GM19025 (cell line): Measurements from ENCODE around the gene RIMS1.
"Not testable (repeated sequence)": the region's sequence is repeated elsewhere in the genome, so short reads cannot be mapped to it uniquely, and the experiment has no call there.

Source experiments
- ATAC-seq: cut with Tn5 transposase; IDR thresholded peaks from one replicate; pipeline ENCODE4 v1.9.1; 2021; ENCODE audit warnings: mild to moderate bottlenecking, low read depth, moderate library complexity; ENCODE audit not compliant: unreplicated experiment

The RIMS1 gene

DNA sequence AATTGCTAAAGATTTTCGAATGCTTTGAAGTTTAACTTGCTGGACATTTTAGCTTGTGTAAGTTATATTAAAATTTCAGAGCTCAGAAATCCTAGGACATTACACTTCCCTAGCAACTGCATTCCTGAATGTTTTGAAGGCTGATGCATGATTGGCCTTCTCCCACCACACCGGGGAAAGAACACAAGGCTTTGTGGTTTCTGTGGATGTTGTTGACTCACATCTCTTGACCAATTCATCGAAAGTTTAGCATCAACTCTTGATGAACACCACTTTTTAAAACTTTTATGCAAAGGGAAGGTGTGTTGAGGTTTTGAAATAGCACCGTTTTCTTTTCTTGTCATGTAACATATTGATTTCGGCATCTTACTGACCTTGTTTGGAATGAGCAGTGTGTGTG, 81.1 kb downstream of the RIMS1 start:
- ATAC-seq, result no peak

DNA sequence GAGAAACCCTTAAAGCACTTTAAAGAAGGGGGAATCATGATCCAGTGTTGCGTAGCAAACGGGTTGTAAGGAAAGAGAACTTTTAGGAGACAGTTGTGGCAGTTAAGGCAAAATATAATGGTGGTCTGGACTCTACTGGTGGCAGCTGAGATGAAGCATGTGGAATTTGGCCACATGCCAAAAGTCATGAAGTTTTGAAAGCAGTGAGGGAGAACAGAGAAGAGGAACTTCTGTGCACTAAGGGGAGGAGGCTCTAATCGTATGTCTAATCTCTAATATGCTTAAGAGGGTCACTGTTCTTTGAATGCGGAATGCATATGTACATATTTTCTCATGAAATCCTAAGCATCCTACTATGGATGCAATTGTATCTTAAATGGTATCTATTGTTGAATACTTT, 91.5 kb downstream of the RIMS1 start:
- no peak for ATAC-seq

DNA sequence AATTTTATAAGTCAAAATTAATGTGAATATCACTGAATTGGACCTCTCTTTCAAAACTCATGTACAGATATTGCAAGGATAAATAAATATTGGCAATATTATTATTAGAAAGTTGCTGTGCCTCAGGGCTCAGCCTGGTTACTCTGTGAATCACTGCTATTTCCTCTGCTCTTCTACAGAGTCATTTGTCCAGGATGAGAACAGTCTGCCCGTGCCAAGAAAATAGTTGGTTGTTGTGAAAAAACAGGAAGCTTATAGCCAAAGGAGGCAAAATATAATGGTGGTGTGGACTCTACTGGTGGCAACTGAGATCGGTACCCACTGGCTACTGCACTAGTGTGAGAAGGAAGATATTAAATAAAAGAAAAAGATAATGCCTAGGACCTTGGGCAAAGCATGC, 93.6 kb downstream of the RIMS1 start:
- ATAC-seq, result no peak

DNA sequence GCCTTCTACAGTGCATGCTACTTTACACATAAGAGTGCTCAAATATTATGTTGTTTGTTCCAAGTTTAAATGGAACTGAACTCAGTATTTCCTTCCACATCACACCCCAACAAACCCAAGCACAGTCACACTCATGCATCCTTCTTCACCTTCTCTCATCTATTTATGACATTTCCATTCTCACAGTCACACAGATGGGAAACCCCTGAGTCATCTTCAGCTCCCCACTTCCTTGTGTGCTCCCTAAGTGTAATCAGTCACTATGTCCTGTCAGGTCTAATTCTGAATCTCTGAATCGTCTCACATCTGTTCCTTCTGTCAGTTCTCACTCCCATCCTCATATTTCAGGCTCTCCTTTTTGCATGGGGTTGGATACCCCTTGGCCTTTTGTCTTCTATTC, 96.0 kb downstream of the RIMS1 start:
- ATAC-seq, result peak; percentile 87

DNA sequence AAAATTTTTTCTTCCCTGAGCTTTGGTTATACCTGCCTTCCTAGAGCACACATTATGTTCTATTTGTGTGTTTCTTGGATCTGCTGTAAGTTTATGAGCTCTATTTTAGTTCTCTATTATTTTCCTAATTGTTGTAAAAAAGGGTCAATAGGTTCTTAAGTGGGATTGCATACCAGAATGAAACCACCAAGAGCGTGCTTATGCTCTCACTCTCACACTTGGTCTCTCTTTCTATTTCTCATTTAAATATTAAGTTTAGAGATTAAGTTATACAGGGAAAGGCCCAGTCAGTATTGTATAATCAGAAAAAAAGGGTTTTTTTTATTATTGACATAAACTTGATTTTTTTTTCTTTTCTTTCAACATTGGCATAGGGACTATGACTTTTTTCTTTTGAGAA, 96.8 kb downstream of the RIMS1 start:
- no peak for ATAC-seq

DNA sequence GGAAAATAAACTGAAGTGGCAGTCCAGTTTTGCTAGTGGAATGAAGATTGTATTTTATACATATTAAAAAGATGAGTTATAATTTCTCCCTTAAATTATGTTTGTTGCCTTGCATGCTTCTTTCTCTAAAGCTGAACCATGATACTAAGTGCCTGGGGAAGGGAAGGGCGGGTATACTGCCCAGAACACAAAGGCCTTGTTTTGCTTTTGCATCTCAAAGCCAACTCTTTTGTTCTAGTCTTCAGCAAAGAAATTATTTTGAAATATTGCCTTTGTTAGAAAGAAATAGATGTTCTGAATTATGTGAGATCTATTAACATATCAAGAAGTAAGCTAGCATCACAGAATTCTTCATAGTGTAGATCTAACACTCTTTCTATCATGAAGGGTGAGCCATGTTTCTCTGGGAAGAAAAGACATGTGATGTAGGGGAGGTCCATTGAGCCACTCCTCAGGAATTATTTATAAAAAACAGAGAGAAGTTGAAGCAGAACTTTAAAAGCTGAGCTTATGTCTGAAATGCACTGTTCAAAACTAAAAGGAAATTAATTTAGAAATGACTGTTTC, 108.4 kb downstream of the RIMS1 start:
- no peak for ATAC-seq

DNA sequence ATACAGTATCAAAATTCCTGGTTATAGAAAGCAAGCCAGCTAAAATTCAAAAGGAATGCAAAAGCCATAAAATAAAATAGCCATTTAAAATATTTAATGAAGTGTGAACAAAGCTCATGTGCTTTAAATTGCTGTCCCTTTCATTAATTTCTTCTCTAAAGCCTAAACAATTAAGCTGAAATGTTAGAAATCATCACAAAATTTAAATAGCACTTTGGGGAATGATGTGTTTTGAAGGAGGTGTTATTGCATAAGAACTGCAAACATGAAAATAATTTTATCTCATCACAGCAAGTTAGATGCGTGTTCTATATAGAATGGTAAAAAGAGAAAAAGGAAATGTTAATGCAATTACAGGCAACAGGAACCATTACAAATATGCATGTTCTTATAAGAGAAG, 111.0 kb downstream of the RIMS1 start:
- ATAC-seq, result no peak

DNA sequence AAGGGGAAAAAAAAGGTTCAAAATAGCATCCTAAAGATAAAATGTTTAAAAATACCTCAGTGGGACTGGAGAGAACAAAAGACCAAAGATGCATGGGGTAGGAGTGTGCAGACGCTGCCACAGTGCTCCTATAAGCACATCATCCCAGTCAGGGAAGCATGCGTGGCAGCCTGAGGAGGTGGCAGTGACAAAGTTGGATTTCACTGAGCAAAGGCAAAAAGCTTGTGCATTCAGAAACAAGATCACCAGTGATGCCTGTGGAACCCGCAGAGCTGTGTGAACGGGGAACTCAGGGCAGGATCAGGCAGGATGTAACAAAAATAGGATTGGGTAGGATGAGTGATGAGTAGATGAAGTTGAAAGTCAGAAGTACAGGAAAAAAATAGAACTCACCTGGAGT, 116.1 kb downstream of the RIMS1 start:
- no peak for ATAC-seq

DNA sequence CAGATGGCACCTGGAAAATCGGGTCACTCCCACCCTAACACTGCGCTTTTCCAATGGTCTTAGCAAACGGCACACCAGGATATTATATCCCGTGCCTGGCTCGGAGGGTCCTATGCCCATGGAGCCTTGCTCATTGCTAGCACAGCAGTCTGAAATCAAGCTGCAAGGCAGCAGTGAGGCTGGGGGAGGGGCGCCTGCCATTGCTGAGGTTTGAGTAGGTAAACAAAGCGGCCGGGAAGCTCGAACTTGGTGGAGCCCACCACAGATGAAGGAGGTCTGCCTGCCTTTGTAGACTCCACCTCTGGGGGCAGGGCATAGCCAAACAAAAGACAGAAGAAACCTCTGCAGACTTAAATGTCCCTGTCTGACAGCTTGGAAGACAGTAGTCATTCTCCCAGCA, 120.2 kb downstream of the RIMS1 start:
- not testable (repeated sequence) for ATAC-seq

DNA sequence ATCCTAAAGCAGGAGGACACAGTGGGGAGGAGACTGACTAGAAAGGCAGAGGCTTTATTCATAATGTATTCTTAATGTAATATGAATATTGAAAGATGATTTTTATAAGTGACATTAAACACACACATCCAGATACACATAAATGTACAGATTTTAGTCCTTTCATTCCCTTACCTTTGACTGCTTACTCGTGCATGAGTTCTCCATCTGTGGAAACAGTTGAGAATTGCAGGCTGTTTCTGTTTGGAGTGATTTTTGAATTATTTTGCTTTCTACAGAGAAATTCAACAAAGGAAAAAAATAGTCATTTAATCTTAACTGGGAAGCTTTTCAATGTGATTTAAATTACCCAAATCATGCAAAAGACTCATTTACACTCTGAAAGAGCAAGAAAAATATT, 136.5 kb downstream of the RIMS1 start:
- no peak for ATAC-seq

DNA sequence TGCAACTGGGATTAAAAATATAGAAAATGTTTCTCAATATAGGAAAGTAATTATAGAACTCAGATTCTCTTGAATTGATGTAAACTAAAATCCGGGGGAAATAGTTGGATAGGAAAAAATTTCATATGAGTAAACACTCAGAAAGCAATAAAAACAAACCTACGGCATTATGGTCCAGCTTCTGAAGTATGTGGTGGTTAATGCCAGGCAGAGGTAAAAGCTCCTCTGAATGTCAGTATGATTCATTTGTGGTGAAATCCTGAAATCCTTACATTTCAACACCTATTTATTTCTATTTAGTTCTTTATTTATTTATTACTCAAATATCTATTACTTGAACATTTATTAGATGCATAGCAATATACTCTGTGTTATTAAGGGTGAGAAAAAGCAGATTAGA, 145.1 kb downstream of the RIMS1 start:
- no peak for ATAC-seq

DNA sequence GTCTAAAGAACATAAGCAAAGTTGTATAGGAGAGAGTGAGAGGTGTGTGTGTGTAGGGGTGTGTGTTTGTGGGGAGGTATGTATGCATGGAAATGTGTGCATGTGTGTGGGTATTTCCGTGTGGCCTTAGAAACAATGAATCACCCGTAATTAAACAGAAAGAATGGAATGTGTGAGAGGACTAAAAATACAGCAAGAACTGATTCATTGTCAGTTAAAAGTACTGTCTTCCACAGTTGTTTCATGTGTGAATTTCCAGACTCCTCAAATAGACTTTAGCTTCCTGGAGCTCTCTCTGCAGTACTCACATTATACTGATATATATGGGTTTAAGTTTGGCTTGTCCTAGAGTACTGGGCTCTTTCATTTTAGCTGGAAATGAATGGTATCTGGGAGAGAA, 145.7 kb downstream of the RIMS1 start:
- no peak for ATAC-seq

DNA sequence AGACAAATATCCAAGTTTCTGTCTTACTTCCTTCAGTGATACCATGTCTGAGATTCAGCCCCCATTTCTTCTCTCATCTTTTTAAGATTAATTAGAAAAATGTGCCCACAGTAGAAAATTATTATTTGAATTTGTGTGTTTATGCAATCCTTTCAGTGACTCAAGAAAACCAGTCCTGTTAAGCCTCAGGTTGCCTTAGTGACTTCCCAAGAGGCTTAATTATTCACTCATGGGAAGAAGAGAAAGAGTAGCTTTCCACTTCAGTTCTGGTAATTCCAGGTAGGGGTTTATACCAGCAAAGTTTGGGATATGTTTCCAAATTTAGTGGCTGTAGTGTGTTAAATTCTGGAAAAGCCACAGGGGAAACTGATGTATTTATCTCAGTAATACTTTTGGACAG, 149.1 kb downstream of the RIMS1 start:
- no peak for ATAC-seq

DNA sequence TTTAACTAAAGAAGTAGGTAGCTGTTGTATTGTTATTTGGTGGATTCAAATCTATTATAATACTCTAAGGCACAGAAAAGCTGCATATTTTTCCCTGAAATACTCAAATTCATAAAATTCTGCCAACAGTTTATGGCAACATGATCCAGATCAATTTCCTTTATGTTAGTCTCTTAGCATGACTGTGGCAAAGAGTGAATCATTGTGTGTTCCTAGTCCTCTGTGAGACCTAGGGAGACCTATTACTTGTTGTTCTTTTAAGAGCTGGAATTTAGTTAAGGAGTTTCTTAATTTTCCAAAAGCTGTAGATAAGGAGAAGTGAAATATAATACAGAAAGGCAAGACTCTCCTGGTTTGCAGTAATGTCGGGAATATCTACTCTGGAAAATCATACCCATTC, 149.6 kb downstream of the RIMS1 start:
- ATAC-seq, result no peak

DNA sequence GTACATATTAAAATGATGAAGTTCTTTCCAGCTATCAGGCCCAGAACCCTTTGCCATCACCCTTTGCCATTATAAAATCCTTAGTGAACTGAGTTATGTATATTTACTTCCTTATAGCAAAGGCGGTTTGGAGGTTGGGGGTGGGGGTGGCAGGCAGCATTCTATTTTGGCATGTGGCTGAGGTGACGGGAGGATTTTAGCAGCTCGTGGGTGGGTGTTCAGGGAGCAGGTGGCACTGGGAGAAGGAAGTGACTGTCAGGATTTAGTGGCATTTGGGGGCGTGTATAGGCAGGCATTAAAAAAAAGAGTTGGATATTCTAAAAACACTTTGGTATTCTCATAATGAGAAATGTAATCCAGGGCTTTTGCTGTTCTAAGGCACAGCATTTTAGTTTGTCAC, 150.7 kb downstream of the RIMS1 start:
- no peak for ATAC-seq

DNA sequence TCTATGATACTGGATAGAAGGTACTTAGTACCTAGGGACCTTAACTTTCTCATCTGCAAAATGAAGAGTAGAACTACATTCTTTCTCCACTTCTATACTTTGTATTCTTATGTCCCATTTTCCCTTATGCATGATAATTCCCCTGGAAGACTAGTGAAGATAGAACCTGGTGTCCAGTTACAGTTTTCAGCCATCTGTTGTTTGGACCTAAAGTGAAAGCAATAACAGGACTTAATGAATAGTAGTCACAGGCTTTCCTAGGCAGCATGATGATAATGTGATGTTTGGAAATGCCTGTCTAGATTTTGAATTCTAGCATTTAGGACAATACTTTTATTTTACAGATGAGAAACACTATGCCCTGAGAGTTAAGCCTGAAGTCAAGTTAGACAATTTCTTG, 153.8 kb downstream of the RIMS1 start:
- ATAC-seq, result no peak

DNA sequence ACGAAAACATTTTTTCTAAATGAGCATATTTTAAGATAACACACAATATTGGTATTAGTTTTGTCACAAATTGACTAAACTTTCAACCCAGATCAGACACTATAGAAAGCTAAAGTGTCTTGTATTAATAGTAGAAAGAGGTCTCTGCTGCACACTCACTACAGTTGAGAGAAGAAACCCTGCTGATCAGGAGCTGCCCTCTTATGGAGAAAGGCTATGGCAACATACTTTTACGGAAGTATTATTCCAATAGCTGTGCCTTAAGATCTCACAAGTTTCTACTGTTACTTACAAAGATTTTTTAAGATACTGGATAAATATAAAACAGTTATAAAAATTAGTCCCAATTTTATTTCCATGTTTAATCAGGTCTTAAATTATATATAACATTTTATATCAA, 155.7 kb downstream of the RIMS1 start:
- ATAC-seq, result no peak

DNA sequence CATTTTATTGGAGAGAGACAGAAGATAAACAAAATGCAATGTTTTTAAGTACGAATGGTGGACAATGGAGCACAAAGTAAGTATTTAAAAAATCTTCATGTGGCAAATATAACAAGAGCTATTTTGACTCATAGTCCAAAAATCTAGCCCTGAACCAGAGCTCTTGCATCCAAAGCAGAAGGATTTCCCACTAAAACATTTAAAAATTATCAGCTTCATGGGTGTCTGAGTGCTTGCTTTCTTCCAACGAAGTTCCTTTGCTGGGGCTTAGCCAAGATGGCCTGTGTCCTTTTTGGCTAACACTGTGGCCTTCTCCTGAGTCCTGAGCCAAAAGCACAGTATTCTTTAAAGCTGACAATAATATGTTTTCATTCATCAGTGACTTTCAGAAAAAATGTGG, 161.7 kb downstream of the RIMS1 start:
- no peak for ATAC-seq

DNA sequence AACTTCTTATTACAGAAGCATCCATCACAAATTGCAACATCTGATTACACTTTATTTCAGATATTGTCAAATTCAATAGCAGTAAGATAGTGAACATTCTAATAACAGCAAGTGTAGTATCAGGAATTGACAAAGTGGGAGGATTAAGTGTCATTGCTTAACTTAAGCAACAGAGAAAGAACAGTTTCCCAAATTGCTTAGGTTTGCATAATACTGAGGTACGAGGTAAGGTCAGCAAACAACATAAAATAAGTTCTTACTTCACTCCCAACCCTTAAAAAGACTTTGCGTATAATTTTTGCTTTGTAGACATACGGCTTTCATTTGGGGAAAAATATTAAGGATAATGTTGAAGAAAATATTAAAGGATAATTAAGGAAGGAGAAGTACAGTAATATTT, 163.0 kb downstream of the RIMS1 start:
- no peak for ATAC-seq

DNA sequence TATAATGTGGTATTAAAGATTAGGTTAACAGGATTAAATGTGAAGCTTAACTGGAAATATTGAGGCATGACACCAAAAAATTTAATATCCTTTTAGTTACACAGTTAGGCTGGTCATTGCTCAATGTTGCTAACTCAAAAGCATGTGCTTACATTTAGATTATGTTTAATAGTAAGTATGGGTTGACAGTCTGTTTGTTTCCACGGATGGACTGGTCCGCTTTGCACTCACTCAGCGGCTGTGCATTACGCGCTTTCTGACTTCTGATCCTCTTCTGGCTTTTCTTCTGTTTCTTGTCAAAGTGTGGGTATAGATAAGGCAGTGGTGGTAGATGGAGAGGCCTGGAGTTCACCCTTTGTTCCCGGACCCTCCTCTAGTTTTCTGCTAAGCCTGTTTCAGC, 174.9 kb downstream of the RIMS1 start:
- ATAC-seq, result no peak

DNA sequence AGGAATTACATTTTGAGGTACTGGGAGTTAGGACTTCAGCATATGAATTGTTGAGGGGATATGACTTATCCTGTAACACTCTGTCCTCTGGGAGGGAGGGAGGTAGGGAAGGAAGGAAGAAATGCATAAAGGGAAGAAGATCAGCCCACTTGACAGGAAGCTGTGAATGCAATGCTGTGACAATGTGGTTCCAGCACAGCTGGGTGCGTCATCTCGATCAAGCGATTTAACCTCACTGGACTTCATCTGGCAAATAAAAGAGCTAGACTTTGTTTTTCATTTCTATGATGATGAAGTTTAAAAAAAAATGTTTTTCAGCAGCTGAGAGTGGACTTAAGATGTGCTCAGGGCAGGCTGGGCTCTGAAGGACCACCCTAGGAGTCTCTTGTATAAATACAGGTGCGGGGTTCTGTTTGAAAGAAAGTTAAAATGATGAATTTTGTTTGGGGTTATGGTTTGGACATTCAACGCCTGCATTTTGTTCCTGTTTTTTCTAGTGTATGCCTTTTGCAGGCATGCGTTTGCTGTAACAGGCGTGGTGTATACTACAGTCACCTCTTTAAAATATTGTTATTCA, 178.1 kb downstream of the RIMS1 start:
- no peak for ATAC-seq

DNA sequence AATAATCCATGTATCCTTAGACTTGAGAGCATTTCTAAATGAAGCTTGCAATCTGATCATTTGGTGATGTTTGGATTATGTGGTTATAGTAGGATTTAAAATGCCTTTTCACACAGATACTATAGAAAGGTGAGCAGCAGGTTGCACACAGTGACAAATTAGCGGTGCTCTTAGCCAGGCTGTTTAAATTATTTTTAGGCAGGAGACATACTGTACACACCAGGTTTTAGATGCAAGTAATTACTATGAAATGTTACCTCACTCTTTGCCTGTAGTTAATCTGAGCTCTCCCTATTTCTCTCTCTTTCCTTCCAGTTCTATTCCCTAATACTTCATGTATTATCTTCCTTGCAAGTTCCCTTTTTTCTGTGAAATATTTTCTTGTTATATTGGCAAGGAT, 191.7 kb downstream of the RIMS1 start:
- ATAC-seq, result no peak
